Adrenal gland (tissue), 5 donors: ENCODE data around the gene SFTPA2.

Experiments used
- POLR2A ChIP-seq, 2 donors: fragments of 450-650 bp; IDR thresholded peaks; one replicate each; pipeline ENCODE4 v1.6.1; 2017; ENCODE audit warnings: antibody characterized with exemption in 2 of 2, mild to moderate bottlenecking in 2 of 2, moderate library complexity in 1 of 2
- TF ChIP-seq, protein P1 (sequence below), 6 experiments: fragments of 450-650 bp in 4 of 6; fragments of 200-600 bp in 2 of 6; sonication (generic) in 1 of 6; IDR thresholded peaks; 1 replicate in 5 of 6; 2 replicates in 1 of 6; pipeline versions ENCODE4 v1.5.1 to v1.8.0; 2016 to 2021; ENCODE audit warnings: antibody characterized with exemption in 6 of 6, mild to moderate bottlenecking in 2 of 6, moderate library complexity in 1 of 6
- donor health status: DM: no; HTN: no; CAD: no.

DNA sequence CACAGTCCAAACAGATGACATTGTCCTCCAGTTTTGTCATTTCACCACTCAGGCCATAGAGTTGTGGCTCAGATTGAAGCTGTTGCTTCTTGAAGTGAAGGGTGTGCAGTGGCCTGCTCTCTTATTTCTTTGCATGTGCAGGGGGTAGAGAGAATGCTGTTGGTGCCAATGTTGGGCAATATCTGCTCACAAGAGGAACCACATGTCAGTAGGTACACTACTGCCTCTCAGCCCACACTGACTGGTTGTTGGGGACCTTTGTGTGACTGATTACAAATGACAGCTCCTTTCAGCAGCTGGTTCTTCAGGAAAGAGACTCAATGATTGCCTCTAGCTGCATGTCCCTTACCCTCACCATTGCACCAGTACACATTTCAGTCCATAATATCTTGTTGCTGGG is 28.6 kb upstream of the SFTPA2 start:
- TF ChIP-seq, protein P1, sequence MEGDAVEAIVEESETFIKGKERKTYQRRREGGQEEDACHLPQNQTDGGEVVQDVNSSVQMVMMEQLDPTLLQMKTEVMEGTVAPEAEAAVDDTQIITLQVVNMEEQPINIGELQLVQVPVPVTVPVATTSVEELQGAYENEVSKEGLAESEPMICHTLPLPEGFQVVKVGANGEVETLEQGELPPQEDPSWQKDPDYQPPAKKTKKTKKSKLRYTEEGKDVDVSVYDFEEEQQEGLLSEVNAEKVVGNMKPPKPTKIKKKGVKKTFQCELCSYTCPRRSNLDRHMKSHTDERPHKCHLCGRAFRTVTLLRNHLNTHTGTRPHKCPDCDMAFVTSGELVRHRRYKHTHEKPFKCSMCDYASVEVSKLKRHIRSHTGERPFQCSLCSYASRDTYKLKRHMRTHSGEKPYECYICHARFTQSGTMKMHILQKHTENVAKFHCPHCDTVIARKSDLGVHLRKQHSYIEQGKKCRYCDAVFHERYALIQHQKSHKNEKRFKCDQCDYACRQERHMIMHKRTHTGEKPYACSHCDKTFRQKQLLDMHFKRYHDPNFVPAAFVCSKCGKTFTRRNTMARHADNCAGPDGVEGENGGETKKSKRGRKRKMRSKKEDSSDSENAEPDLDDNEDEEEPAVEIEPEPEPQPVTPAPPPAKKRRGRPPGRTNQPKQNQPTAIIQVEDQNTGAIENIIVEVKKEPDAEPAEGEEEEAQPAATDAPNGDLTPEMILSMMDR (IDR thresholded peaks at IDR 0.05) = no peak
- TF ChIP-seq POLR2A (IDR thresholded peaks at IDR 0.05) = no peak
